ENCODE data around the gene GAS7. TPM values are rescaled to one million over a fixed set of nuclear protein-coding genes. Genes with fewer than 3 reads are reported as not detected.

GAS7 gene
- total and polyA plus RNA-seq, 3 donors from 2014 or later = 70.2 to 184 (median 152) TPM

DNA sequence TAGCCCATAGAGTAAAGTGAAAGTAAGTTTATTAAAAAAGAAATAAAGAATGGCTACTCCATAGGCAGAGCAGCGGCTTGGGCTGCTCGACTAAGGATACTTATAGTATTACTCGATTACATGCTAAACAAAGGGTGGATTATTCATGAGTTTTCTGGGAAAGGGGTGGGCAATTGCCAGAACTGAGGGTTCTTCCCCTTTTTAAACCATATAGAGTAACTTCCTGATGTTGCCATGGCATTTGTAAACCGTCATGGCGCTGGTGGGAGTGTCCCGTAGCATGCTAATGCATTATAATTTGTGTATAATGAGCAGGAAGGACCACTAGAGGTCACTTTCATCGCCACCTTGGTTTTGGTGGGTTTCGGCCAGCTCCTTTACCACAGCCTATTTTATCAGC, 13.3 kb upstream of the GAS7 start:
- H3K4me3 ChIP-seq = no peak overlapping the region
- TF ChIP-seq CTCF (IDR thresholded peaks at IDR 0.05) (no peak), POLR2A (IDR thresholded peaks at IDR 0.05) (no peak)
- no peaks in the 10 kb centered on the region for H3K4me1 ChIP-seq
- intact Hi-C loops (cut with DNase I; ENCODE audit: low total_unique reads) = no loop called here
- H3K27me3 ChIP-seq = no peaks in the 10 kb centered on the region
- no peaks in the 10 kb centered on the region for H3K9me3 ChIP-seq
- H3K27ac ChIP-seq = no peak overlapping the region
- no peaks in the 10 kb centered on the region for H3K36me3 ChIP-seq (ENCODE audit: low read depth, missing control alignments)
- 93 to 98% methylated on average over 8 of the region's 8 CpGs for WGBS, 2 donors
- no peak for DNase-seq

DNA sequence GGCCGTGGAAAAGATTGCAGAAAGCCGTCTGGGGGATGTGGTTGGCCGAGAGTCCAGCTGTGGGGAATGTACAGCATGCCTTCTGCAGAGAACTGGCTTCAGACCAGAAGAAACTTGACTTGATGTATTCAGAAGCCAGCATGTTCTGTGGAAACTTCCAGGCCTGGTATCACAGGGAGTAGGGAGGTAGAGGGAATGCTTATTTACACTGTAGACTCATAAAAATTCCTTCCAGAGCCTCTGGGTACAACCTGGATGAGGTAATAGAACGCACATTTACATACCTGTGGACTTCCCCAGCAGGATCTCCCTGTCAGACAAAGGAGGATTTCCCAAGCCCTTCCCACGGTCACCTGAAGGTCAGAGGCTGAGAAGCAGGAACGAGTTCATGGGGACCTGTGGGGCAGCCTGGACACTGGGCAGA, 11.8 kb upstream of the GAS7 start:
- WGBS, 2 donors = 39 to 59% methylated on average over 6 of the region's 6 CpGs
- TF ChIP-seq POLR2A (IDR thresholded peaks at IDR 0.05) (no peak), CTCF (IDR thresholded peaks at IDR 0.05) (no peak)
- Histone ChIP-seq H3K9me3 (no peaks in the 10 kb centered on the region), H3K36me3 (ENCODE audit: low read depth, missing control alignments) (no peaks in the 10 kb centered on the region), H3K4me1 (no peaks in the 10 kb centered on the region), H3K27me3 (no peaks in the 10 kb centered on the region), H3K4me3 (no peak overlapping the region), H3K27ac (no peak overlapping the region)
- intact Hi-C loops (cut with DNase I; ENCODE audit: low total_unique reads) = no loop called here
- DNase-seq = peak; percentile 31

- 63% methylated on average over 7 of the region's 7 CpGs for WGBS, 2 donors
- no peak for DNase-seq
- H3K27ac ChIP-seq = no peak overlapping the region
These were observed 10.3 kb upstream of the GAS7 start for GRCh38 chr17:10208604-10209193.

DNA sequence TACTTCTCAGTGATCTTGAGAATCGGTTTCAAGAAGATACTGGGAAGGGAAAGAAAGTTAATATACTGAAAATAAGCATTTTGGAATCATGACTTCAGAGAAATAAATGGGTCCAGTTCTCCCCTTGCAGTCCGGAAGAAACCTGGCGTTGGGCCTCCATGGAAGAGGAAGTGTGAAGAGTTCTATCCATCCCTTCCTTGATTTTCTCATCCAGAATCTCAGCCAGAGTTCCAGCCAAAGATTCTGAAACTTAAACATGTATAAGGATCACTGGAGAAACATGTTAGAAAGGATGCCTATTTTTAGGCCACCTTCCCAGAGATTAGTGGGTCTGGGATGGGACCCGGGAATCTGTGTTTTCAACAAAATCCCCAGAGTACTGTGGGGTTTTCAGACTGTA, 8.7 kb upstream of the GAS7 start:
- no peaks in the 10 kb centered on the region for H3K4me1 ChIP-seq
- H3K27me3 ChIP-seq = no peaks in the 10 kb centered on the region
- no peaks in the 10 kb centered on the region for H3K9me3 ChIP-seq
- no peak overlapping the region for H3K4me3 ChIP-seq
- H3K27ac ChIP-seq = no peak overlapping the region
- WGBS, 2 donors = 81 to 82% methylated on average over 4 of the region's 4 CpGs
- DNase-seq = no peak
- no peaks in the 10 kb centered on the region for H3K36me3 ChIP-seq (ENCODE audit: low read depth, missing control alignments)
- intact Hi-C loops (cut with DNase I; ENCODE audit: low total_unique reads) = no loop called here
- TF ChIP-seq CTCF (IDR thresholded peaks at IDR 0.05) = no peak
- no peak for TF ChIP-seq POLR2A (IDR thresholded peaks at IDR 0.05)

More at GRCh38 chr17:10208604-10209193, 10.3 kb upstream of the GAS7 start:
- Histone ChIP-seq H3K27me3 (no peaks in the 10 kb centered on the region), H3K9me3 (no peaks in the 10 kb centered on the region), H3K4me1 (no peaks in the 10 kb centered on the region), H3K4me3 (no peak overlapping the region), H3K36me3 (ENCODE audit: low read depth, missing control alignments) (no peaks in the 10 kb centered on the region)
- intact Hi-C loops (cut with DNase I; ENCODE audit: low total_unique reads) = no loop called here
- TF ChIP-seq CTCF (IDR thresholded peaks at IDR 0.05) (no peak), POLR2A (IDR thresholded peaks at IDR 0.05) (no peak)

GRCh38 chr17:10205549-10206185, 7.3 kb upstream of the GAS7 start:
- no peak for DNase-seq
- H3K27ac ChIP-seq = no peak overlapping the region
- H3K4me1 ChIP-seq = no peaks in the 10 kb centered on the region
- TF ChIP-seq CTCF (IDR thresholded peaks at IDR 0.05) = no peak
- no peak for TF ChIP-seq POLR2A (IDR thresholded peaks at IDR 0.05)
- intact Hi-C loops (cut with DNase I; ENCODE audit: low total_unique reads) = no loop called here
- 96 to 99% methylated on average over 2 of the region's 2 CpGs for WGBS, 2 donors
- no peaks in the 10 kb centered on the region for H3K36me3 ChIP-seq (ENCODE audit: low read depth, missing control alignments)
- H3K4me3 ChIP-seq = no peak overlapping the region
- no peaks in the 10 kb centered on the region for H3K27me3 ChIP-seq
- no peaks in the 10 kb centered on the region for H3K9me3 ChIP-seq
